Tibial nerve (tissue), 4 donors: ENCODE measurements around the gene OR1D5.

Experiments
- EP300 ChIP-seq, 2 donors: sonication (generic); formaldehyde crosslinking; IDR thresholded peaks; one replicate each; pipeline ENCODE4 v1.6.1; 2017; ENCODE audit warnings: antibody characterized with exemption in 2 of 2, mild to moderate bottlenecking in 1 of 2
- POLR2A ChIP-seq, 2 donors: fragments of 450-650 bp; IDR thresholded peaks; one replicate each; pipeline ENCODE4 v1.6.1; 2017; ENCODE audit warnings: antibody characterized with exemption in 2 of 2, mild to moderate bottlenecking in 2 of 2, moderate library complexity in 2 of 2
- TF ChIP-seq, protein P1 (sequence below), 5 experiments: fragments of 200-600 bp in 3 of 5; fragments of 450-650 bp in 2 of 5; sonication (generic) in 3 of 5; IDR thresholded peaks; one replicate each; pipeline ENCODE4 v1.5.1; 2016 to 2019; ENCODE audit warnings: antibody characterized with exemption in 5 of 5, mild to moderate bottlenecking in 3 of 5, moderate library complexity in 2 of 5

DNA sequence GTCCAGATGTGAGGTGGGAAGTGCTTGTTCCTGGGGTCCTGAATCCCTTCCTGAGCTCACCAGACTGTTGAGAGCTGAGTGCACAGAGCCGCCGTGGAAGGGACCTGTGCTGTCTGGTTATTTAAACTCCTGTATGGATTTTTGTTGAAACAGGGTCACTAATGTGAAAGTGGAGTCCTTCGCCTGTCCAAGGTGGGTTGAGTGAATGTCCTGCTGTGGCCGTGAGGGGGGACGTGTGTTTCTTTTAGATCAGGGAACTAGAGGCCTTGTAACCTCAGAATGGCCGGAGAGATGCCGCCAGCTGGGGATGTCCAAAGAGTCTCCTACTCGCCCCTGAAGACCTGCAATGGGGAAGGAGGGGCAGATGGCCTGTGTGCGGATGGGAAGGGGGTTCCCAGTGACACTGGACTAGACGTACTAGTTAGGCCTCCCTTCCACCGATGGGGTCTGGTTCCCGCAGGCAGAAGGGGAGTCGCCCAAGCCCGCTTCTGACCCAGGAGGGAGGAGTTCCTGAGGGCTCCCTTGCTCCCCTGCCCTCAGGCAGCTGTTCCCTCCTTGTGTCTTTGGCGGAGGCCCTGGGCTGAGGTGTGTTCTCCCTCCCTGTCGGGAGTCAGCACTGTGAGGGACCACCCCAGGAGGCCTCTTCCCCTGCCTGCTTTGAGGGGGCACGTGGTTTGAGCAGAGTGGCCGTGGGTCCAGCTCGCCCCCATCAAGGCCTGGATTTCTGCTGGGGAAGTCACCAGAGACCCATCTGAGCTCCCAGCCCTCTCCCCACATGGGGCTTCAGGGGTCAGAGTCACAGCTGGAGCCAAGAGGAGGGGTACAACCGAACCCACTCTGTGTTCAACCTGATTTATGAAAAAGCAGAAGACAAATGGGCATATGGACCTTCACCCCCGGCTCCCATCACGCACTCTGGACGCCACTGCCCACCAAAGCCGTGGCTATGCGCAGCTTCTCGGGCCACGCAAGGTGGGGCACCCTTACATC is 30.9 kb downstream of the OR1D5 start:
- TF ChIP-seq POLR2A (IDR thresholded peaks at IDR 0.05) (no peak), EP300 (IDR thresholded peaks at IDR 0.05) (no peak)
- TF ChIP-seq, protein P1, sequence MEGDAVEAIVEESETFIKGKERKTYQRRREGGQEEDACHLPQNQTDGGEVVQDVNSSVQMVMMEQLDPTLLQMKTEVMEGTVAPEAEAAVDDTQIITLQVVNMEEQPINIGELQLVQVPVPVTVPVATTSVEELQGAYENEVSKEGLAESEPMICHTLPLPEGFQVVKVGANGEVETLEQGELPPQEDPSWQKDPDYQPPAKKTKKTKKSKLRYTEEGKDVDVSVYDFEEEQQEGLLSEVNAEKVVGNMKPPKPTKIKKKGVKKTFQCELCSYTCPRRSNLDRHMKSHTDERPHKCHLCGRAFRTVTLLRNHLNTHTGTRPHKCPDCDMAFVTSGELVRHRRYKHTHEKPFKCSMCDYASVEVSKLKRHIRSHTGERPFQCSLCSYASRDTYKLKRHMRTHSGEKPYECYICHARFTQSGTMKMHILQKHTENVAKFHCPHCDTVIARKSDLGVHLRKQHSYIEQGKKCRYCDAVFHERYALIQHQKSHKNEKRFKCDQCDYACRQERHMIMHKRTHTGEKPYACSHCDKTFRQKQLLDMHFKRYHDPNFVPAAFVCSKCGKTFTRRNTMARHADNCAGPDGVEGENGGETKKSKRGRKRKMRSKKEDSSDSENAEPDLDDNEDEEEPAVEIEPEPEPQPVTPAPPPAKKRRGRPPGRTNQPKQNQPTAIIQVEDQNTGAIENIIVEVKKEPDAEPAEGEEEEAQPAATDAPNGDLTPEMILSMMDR (IDR thresholded peaks at IDR 0.05): no peak
